Endometrium (tissue), 2 donors: ENCODE measurements around the gene REG4.
"Not testable (repeated sequence)": the region's sequence is repeated elsewhere in the genome, so short reads cannot be mapped to it uniquely, and the experiment has no call there.

Experiments
- FAIRE-seq: peaks from 2 replicates; lab custom pipeline; 2012; peaks lifted over from hg19 to GRCh38; lab: Jason Lieb, UNC
- donor health status: control.
- donor health status: control.

Gene REG4

GRCh38 chr1:119806489-119806888 is 4.8 kb downstream of the REG4 start:
- no peak for FAIRE-seq

DNA sequence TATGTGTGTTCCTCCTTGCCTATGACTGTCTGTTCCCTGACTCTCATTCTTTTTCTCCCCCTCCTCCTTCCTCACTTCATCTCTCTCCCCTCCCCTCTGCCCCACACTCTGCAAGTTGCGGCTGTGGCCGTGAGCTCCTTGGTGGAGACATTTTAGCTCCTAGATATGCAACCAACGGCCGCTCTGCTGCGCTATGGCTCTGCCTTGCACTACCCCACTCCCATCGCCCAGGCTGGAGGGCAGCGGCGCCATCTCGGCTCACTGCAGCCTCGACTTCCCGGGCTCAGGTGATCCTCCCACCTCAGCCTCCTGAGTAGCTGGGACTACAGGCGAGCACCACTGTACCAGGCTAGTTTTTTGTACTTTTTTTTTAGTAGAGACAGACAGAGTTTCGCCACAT is 5.5 kb downstream of the REG4 start:
- no peak for FAIRE-seq

GRCh38 chr1:119805247-119805646 is 6.0 kb downstream of the REG4 start:
- no peak for FAIRE-seq

GRCh38 chr1:119799599-119800177 is 11.6 kb downstream of the REG4 start:
- FAIRE-seq: no peak

GRCh38 chr1:119799003-119799402 is 12.3 kb downstream of the REG4 start:
- no peak for FAIRE-seq

DNA sequence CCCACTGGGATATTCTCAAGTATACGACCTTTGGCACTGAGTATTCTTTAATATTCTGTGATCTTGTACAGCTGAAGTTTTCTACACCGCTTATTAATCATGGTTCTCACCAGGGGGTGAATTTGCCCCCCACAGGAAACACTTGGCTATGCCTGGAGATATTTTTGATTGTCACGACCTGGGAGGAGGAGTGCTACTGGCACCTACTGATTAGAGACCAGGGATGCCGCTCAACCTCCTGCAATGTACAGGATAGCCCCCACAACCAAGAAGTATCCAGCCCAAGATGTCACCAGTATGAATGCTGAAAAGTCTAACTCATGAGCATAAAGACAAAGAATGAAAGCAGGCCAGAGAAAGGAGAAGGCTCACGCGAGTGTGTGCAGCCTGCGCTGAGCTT is 13.7 kb downstream of the REG4 start:
- no peak for FAIRE-seq

DNA sequence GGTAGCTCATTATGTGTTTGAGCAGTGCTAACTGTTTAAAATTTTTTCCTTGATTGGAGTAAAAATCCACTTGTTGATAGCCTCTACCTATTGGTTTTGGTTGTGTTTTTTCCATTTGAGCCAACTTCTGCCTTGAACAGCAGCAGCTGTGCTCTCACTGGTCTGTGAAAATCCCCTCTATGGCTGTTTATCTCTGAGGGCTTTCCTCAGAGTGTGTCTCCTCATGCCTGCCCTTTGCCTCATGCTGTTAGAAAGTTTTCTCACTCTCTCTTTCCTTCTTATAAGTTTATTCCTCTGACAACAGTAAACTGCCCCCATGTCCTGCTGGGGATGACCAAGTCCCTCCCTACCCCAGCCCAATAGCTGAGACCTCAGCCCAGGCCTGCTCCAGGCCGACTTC is 14.1 kb downstream of the REG4 start:
- FAIRE-seq: no peak

DNA sequence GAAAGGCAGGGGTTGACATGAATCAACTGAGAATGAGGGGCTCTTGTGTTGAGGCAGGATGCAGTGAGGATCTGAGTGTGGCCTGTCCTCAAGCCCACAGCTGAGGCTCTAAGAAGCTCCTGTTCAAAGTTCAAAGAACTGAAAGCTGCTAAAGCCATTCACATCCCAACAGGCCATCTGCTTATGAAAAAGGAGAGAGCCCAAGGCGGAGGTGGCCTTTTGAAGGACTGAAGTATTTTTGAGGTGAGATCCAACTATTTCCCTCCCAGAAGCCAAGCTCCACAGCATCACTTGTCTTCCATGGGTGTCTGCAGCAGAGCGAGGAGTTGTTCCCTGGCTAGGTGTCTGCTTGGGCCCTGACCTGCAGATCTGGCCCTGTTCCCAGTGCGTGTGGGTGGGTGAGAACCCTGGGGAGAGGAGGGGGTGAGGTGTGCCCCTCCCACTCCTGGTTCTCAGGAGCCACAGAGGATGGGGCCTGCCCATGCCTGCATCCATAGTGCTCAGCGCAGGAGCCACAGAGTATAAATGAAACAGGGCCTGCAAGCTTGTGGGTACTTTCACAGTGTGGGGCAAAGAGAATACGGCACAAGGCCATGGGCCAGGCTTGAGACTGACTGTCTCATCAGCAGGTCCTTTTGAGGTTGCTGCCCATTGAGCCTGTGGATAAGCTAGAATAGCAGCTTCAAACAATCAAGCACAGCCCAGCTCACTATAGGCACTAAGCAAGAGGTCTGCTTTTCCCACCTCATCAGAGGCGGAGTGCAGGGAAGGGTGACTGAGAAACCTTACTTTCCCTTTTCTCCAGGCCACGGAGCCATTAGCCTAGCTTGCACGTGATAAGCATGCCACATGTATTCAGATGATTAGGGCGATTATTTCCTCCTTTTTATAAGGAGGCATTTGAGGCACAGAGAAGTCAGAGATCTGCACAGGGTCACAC is 15.7 kb downstream of the REG4 start:
- no peak for FAIRE-seq

DNA sequence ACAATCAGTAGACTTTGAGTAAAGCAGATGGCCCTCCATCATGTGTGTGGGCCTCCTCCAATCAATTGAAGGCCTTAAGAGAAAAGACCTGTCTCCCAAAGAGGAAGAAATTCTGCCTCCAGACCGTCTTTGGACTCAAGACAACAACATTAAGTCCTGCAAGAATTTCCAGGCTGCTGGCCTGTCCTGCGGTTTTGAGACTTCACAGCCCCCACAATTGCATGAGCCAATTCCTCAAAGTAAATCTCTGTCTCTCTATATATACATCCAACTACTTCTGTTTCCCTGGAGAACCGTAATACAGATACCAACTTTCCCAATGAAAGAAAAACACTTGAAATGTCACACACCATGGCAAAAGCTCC is 16.4 kb downstream of the REG4 start:
- FAIRE-seq: no peak

GRCh38 chr1:119794230-119794875 is 16.9 kb downstream of the REG4 start:
- no peak for FAIRE-seq

GRCh38 chr1:119791377-119791776 is 19.9 kb downstream of the REG4 start:
- no peak for FAIRE-seq

- FAIRE-seq: no peak
Observed at GRCh38 chr1:119790451-119791198, 20.6 kb downstream of the REG4 start.

DNA sequence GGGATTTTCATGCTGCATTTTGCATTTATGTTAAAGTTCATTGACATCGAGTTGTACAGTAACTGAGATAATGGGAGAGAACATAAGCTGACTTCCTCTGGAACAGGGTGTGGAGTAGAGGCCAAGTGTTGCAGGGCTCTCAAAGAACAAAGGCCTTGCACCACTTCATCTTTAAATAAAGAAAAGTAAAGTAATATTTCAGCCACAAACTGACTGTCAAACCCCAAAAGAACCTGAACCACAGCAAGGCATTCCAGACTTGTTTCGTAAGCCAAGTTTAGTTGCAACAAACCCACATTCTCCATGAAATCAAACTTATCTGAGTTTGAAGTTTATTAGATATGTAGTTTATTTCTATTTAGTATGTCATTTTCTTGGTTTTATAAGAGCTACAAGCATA is 23.5 kb downstream of the REG4 start:
- no peak for FAIRE-seq

DNA sequence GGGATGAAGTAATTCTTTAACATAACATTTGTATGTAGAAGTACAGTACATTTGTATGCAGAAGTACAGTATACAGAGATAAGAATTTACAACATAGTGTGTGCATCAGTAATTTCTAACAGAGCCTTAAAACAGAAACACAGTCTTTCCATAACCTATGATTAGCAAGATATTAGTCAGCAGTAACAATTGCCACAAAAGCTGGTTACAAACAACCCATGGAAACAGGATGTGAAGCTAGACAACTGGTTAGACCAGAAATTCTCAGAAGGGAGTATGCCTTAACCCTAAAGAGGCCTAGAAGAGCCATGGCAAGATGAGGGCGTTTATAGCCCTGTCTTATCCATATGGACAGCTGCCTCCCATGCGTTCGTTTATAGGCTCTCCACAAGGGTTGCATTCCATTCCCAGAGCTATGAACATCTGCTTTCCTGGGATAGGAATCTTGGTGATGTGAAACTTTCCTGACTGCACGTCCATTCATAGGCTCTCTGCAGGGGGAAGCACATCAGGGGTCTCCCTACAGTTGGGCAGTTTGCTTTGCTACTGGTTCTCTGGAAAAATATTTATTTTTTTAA is 24.7 kb downstream of the REG4 start:
- not testable (repeated sequence) for FAIRE-seq

GRCh38 chr1:119786046-119786445 is 25.2 kb downstream of the REG4 start:
- not testable (repeated sequence) for FAIRE-seq

- FAIRE-seq: no peak
Observed at GRCh38 chr1:119784191-119784781, 27.0 kb downstream of the REG4 start.

DNA sequence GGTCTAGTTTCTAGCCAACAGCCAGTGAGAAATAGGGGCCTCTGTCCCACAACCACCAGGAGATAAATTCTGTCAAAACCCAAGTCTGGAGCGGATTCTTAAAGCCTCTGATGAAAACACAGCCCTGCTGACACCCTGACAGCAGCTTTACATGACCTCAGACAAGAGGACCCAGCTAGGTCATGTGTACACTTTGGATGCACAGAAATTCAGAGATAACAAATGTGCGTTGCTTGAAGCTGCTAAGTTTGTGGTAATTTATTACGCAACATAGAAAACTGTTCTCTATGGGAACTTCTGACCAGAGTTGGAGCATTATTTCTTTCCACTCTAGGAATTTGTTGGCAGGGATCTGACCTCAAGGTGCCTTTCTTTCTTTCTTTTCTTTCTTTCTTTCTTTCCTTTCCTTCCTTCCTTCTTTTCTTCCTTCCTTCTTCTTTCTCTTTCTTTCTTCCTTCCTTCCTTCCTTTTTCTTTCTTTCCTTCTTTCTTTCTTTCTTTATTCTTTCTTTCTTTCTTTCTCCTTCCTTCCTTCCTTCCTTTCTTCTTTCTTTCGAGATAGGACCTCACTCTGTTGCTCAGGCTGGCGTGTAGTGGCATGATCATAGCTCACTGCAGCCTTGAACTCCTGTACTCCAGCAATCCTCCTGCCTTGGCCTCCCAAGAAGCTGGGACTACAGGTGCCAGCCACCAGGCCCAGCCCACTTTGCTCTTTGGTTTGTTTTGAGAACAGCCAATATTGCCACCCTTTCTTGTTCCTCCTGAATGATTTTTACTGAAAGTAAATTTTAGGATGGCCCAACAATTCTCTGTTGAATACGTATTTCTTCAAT is 27.7 kb downstream of the REG4 start:
- FAIRE-seq: no peak

- no peak for FAIRE-seq
Observed at GRCh38 chr1:119782631-119783325, 28.5 kb downstream of the REG4 start.

DNA sequence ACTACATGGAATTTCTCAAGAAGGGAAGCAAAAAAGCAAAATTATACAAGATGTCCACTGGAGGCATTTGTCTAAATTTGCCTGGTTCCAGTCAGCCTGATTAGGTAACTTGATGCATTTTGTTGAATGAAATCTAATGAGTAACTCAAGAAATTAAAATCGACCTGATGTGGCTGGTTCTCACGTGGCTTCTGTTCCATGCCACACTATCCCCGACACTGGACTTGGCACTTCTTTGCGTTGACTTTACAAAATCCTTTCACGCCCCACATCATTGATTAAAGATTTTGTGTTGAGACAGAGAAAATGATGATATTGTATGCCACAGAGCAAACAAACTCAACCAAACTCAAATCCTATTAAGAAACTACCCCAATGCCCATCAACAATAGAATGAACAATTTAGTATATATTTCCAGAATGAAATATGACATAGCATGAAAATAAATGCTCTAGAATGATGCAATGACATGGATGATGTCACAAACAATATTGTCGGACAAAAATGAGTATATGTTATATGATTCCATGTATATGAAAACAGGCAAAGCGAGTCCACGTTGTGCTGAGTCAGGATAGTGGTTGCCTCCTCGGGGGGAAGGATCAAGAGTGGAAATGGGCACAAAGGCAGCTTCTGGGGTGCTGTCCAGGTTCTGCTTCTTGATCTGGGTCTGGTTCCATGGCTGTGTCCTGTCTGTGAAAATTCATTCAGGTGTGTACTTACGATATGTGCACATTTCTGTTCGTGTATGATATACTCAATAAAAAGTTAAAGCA is 29.6 kb downstream of the REG4 start:
- no peak for FAIRE-seq
